ENCODE data around the gene RXRA.

Gene RXRA

GRCh38 chr9:134323741-134324358, 2.4 kb upstream of the RXRA start:
- no peak for DNase-seq (ENCODE audit: low read depth in 2 of 2)

DNA sequence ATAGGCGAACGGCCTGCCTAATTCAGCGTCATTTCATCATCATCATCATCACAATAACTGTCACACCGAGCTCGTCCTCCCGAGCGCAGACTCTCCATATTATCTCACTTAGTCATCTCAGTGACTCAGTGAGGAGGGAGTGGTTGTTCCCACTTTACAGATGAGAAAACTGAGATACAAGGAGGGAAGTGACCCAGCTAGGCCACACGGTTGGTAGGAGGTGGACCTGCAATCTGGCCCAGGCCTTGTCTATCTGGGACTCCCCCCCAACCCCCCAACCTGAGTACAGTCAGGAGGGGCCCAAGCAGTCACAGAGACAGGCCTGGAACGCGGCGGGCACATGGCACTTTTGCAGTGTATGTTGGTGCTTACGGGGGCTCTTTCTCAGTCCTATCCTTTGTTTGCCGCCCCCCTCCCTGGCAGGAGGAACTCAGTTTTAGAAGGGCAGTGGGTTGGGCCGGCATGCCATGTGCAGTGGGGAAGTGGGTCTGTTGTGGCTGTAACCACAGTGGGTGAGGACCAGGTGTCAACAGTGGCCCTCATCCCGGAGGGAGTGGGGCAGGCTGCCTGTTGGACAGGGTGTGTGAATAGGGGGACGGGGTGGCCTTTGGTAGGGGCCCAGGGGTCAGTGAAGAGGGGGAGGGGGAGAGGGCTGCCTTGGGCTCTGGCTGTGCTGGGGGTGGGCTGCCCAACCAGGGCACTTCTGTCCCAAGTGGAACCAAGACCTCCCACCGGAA, 1.7 kb upstream of the RXRA start:
- no peak for DNase-seq (ENCODE audit: low read depth in 2 of 2)

DNA sequence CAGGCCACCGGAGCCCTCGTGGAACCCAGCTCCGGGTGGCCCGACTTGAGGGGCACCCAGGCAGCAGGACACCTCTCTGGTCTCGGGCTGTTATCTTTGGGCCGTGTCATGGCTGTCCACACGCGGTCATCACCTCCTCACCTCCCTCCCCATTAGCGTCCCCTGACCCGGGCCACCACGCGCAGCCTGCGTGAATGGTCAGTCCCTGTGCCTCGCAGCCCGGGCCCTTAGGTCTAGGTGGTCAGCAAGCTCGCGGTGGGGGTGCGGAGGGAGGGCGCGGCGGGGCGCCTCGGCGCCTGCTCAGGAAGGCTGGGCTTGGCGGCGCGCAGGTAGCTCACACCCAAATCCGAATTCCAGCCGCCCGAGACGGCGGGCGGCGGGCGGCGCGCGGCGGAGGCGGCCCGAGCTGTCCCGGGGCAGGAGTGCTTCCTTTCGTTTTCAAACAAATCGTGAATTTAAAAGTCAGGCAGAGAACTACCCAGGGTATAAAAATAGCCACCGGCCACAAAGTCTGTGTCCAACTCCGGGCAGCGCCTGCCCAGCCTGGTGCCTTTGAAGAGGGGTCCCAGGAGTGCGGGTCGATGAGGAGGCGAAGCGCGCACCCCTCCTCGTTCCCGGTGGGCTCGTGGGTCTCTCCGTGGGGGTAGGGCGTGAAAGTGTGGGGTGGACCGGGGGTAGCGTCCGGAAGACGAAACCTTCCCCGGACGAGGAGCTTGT, 1.0 kb upstream of the RXRA start:
- no peak for DNase-seq (ENCODE audit: low read depth in 2 of 2)

GRCh38 chr9:134326724-134327601, 708 bp downstream of the RXRA start:
- DNase-seq (ENCODE audit: low read depth in 2 of 2): no peak

DNA sequence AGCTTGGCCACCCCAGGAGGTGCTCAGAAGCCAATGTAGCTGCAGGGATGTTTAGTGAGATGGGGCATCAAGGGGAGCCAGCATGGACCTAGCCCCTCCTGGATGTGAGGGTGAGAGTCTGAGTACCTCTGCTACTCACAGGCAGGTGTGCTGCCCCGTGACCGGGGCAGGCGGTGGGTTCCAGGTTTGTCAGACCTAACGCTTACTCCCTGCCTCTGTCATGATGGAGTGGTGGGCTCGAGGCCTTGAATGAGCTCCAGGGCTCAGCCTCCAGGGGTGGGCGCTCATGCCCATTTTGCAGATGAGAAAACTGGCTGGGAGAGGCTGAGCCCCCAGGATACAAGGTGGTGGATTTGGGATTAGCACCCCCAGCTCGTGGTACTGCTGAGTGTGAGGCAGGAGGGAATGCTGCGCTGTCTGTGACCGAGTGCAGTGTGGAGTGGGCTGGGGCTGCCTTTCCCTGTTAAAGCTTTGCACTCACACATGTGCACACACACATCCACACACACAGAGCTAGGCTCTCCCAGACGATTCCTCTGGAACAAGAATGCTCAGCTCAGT, 1.5 kb downstream of the RXRA start:
- no peak for DNase-seq (ENCODE audit: low read depth in 2 of 2)

- DNase-seq (ENCODE audit: low read depth in 2 of 2): no peak
These were observed 2.1 kb downstream of the RXRA start for GRCh38 chr9:134328341-134328840.

DNA sequence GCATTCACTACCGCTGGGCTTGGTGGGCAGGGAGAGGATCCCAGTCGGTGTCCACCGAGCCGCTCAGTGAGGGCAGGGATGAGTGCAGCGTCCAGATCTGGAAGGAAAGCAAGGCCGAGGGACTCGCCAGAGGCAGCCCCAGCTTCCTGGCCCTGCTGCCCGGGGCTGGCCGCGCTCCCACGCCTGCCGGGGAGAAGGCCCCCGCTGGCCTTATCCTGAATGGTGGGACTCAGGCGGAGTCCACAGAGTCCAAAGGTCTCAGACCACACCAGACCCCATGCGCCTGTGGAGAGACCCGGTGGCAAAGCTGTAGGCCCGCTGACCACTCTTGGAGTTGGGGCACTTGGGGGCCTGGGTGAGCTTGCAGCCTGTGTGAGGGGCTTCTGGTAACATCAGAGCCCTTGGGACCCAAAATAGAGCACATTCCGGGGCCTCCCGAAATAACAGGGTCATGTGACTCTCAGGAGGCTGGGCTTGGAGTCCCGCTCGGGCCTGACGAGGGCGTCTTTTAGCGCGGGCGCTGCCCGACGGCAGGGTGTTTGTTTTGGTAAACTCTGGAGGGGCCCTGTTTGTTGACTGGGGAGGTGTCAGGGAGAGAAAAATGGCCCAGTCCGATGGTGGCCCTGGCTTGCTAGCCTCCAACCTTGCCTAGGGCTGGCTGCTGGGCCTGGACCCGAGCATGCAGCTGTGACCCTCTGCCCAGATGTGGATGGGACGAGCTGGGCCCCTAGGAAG, 2.8 kb downstream of the RXRA start:
- DNase-seq (ENCODE audit: low read depth in 2 of 2): no peak

GRCh38 chr9:134329576-134329855, 3.3 kb downstream of the RXRA start:
- no peak for DNase-seq (ENCODE audit: low read depth in 2 of 2)

GRCh38 chr9:134329886-134330285, 3.6 kb downstream of the RXRA start:
- DNase-seq (ENCODE audit: low read depth in 2 of 2): no peak

DNA sequence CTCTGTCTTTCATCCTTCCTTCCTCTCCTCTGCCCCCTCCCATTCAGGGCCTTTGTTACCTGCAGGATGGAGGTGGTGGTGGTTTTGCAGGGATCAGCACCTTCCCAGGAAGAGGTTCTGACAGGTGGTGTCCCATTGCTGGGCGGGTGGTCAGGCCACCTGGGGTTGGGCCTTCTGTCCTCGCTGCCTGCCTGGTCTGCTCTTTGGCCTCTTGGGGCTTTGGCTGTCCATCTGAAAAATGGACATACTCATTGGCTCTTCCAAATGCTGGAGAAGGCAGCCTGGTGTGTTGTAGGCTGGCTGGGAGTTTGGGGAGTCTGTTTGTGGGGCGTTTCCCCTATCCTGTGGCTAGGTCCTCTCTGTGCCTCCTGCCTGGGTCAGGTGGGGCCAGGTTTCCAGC, 4.3 kb downstream of the RXRA start:
- no peak for DNase-seq (ENCODE audit: low read depth in 2 of 2)

DNA sequence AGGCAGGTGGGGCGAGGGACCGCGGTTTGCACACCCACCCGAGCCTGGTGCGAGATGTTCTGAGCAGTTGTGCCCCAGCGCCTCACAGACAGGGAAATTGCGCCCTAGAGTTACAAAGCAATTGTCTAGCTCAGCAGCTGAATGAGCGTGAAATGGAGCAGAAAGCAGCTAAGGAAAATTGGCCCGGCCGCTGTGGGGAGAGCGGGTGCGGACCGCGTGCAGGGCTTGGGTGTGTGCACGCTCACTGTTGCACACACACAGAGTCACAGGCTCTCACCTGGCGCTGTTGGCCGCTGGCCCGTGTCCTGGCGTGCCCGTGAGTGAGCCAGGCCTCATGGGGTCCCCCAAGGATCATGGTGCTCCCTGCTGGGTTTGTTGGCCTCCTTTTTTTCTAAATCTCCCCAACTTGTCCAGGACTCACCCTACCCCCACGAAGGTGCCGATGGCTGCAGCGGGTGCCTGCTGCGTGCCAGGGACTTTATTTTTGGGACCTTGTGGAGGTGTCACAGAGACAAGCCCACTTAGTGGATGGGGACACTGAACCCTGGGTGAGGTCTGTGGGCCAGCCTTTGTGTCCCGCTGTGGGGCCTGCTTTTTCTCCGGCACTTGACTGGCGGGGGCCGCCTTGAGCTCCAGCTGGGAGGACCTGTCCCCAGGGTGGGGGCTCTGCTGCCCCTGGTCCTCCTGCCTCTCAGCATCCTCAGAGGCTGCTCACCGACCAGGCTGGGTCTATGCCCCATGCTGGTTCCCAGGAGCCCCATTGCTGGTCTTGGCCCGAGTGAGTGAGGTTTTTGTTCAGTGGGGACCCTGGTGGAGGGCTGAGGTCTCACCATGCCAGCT, 5.2 kb downstream of the RXRA start:
- no peak for DNase-seq (ENCODE audit: low read depth in 2 of 2)

- no peak for DNase-seq (ENCODE audit: low read depth in 2 of 2)
These were observed 6.0 kb downstream of the RXRA start for GRCh38 chr9:134332266-134332665.

DNA sequence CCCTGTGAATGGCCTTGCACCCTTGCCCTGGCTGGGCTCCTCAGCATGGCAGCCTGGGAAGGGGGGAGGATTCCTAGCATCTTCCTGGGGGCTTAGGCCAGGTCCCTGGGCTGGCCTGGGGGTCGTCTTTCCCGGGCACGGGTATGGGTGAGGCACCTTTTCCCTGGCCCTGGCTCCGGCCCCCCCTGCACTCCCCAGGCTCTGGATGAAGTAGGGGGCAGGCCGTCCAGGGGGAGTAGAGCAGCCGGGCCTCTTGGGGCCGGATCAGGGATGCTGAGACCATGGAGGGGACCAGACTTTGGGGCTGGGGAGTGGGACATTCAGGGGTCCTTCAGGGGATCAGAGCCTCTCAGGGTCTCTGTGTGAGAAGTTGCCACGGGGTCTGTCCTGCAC, 6.6 kb downstream of the RXRA start:
- no peak for DNase-seq (ENCODE audit: low read depth in 2 of 2)

- no peak for DNase-seq (ENCODE audit: low read depth in 2 of 2)
These were observed 7.1 kb downstream of the RXRA start for GRCh38 chr9:134333234-134333873.

- no peak for DNase-seq (ENCODE audit: low read depth in 2 of 2)
These were observed 7.8 kb downstream of the RXRA start for GRCh38 chr9:134333874-134334581.

DNA sequence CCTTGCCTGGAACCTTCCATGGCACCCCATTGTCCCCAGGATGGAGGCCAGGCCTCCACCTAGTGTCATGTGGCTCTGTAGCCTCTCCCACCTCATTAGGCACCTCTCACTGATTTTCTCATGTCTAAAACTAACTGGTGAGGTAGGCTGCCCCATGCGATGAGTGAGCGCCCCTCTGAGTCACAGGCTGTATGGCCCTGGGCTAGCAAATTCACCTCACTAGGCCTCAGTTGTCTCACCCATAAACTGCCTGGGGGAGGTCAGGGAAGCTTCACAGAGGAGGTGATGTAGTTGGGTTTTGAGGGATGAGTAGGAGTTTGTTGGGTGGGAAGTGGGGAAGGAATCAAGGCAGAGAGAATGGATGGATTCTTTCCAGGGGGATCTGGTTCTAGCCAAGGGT, 8.8 kb downstream of the RXRA start:
- no peak for DNase-seq (ENCODE audit: low read depth in 2 of 2)

DNA sequence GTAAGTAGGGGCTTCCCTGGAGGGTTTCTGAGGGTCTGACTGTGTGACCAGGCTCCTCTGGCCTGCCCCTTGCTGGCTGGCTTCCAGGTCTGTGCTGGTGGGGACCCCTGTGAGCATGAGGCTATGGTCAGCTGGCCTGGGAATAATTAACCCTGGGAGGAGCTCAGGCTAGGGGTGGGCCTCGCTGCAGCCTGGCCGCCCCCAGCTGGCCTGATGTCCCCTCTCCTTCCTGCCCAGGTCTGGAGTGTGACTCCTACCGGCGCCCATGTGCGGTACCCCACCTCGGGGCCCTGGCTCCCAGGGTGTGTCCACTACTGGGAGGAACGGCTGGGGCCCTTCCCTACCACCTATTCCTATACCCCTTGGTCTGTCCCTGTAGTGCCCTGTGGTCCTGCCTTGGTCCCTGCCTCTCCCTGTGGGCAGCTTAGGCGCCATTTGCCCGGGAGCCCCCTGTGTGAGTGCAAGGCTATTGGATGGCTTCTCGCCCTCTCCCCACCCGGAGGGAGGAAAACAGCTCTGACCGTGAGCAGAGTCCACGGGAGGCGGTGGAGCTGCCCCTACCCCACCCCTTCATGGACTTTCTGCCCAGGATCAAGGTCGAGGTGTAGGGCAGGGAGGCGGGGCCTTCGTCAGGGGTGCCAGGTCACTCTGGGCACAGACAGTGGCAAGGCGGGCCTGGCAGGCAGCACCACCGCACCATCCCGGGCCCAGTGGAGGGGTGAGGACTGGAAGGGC, 9.4 kb downstream of the RXRA start:
- no peak for DNase-seq (ENCODE audit: low read depth in 2 of 2)

DNA sequence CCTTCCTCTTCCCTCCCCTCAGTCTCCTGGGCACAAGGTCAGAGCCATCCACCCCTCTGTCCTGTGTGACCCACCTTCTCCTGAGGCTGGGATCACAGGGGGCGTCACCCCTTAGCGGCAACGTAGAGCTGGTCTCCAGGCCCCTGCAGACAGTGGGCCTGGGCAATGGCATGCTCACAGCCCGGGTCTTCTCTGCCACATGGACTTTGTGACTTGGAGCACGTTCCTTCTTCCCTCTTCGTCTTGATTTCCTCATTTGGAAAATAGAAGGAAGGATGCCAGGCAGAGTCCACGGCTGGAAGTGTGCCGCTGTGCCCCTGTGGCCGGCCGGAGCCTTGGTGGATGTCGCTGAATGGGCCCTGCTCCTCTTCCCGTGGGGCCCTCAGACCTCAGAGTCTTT, 10.0 kb downstream of the RXRA start:
- DNase-seq (ENCODE audit: low read depth in 2 of 2): no peak

Data from fibroblast of skin of left biceps (primary cell).